MCF 10A (cell line): Measurements from ENCODE around the gene PDZK1. TPM values are rescaled to one million over a fixed set of nuclear protein-coding genes. Genes with fewer than 3 reads are reported as not detected.
"Not testable (repeated sequence)": the region's sequence is repeated elsewhere in the genome, so short reads cannot be mapped to it uniquely, and the experiment has no call there.

ENCODE experiments used
- BruUV-seq: library from RNA; stranded (reverse); fragments of 400-500 nt; replicated peaks from 2 replicates; lab custom pipeline; 2021; lab: Mats Ljungman, UMichigan
- CTCF ChIA-PET: fragments of 300-600 bp; sonication (Branson Sonifier 250); formaldehyde crosslinking; extraction: SDS; loops from one replicate; lab custom pipeline; 2021; ENCODE audit warnings: antibody characterized with exemption, inconsistent platforms; lab: Yijun Ruan, JAX
- POLR2A ChIA-PET: fragments of 300-600, 350-650 bp; sonication (Branson Sonifier 250); formaldehyde crosslinking; extraction: SDS; loops from one replicate; lab custom pipeline; 2020; ENCODE audit warnings: antibody characterized with exemption, inconsistent platforms; lab: Yijun Ruan, JAX
- DNase-seq: peaks from one replicate; pipeline ENCODE4 v3.0.0-alpha.2; 2018; ENCODE audit not compliant: unreplicated experiment
- H3K27ac Mint-ChIP-seq: one replicate; pipeline ENCODE4 v1.8.0; 2022; ENCODE audit warnings: mild to moderate bottlenecking, low read depth, mixed read lengths; ENCODE audit not compliant: unreplicated experiment
- H3K27me3 Mint-ChIP-seq: one replicate; pipeline ENCODE4 v1.8.0; 2022; ENCODE audit warnings: mixed read lengths; ENCODE audit not compliant: insufficient read depth, unreplicated experiment
- H3K36me3 Mint-ChIP-seq: one replicate; pipeline ENCODE4 v1.8.0; 2022; ENCODE audit warnings: mild to moderate bottlenecking, moderate library complexity, mixed read lengths; ENCODE audit not compliant: insufficient read depth, unreplicated experiment
- H3K4me1 Mint-ChIP-seq: one replicate; pipeline ENCODE4 v1.8.0; 2022; ENCODE audit warnings: mixed read lengths; ENCODE audit not compliant: insufficient read depth, unreplicated experiment
- H3K4me3 Mint-ChIP-seq: one replicate; pipeline ENCODE4 v1.8.0; 2022; ENCODE audit warnings: mild to moderate bottlenecking, moderate library complexity, mixed read lengths; ENCODE audit not compliant: unreplicated experiment
- H3K9me3 Mint-ChIP-seq: one replicate; pipeline ENCODE4 v1.8.0; 2022; ENCODE audit warnings: mixed read lengths; ENCODE audit not compliant: unreplicated experiment
- CTCF ChIP-seq: fragments of 200-600 bp; IDR thresholded peaks from one replicate; pipeline ENCODE4 v1.8.0; 2022; ENCODE audit warnings: antibody characterized with exemption, mild to moderate bottlenecking; ENCODE audit not compliant: unreplicated experiment
- intact Hi-C: fragments of 100-400 bp; cut with micrococcal nuclease; formaldehyde crosslinking; loops from 2 replicates; pipeline ENCODE4 v1.14.1; 2022
- total RNA-seq: library from RNA; stranded (reverse); gene quantifications from 2 replicates; pipeline ENCODE4 v1.2.3, GENCODE V29; 2022

The PDZK1 gene
- total RNA-seq, 1 experiment from 2014 or later: 0.61 TPM

GRCh38 chr1:145689922-145690321, 17.2 kb downstream of the PDZK1 start:
- H3K27ac Mint-ChIP-seq: peak overlapping the region; percentile 44
- no peak overlapping the region for H3K4me3 Mint-ChIP-seq
- intact Hi-C loops: no loop called here
- peaks cover 6% of the 10 kb centered on the region for H3K36me3 Mint-ChIP-seq
- CTCF ChIA-PET: interaction anchor here (0.5 to 1.0 kb wide), 3 partner anchors 202 to 348 kb away, joined by 3 read pairs; no protein-coding TSS in a partner anchor
- no peaks in the 10 kb centered on the region for H3K27me3 Mint-ChIP-seq
- no TSS peak for BruUV-seq
- no peaks in the 10 kb centered on the region for H3K9me3 Mint-ChIP-seq
- H3K4me1 Mint-ChIP-seq: peaks cover 21% of the 10 kb centered on the region
- POLR2A ChIA-PET: interaction anchor here (1.1 to 2.1 kb wide), 2 partner anchors 9 to 169 kb away, joined by 3 to 6 read pairs; partner anchors contain the start of gene PIAS3
- no peak for TF ChIP-seq CTCF
- DNase-seq: no peak

GRCh38 chr1:145688924-145689323, 18.2 kb downstream of the PDZK1 start:
- CTCF ChIA-PET: no interaction called here
- H3K4me3 Mint-ChIP-seq: no peak overlapping the region
- TF ChIP-seq CTCF: no peak
- intact Hi-C loops: no loop called here
- H3K27ac Mint-ChIP-seq: no peak overlapping the region
- H3K9me3 Mint-ChIP-seq: no peaks in the 10 kb centered on the region
- H3K36me3 Mint-ChIP-seq: peaks cover 6% of the 10 kb centered on the region
- no peaks in the 10 kb centered on the region for H3K27me3 Mint-ChIP-seq
- DNase-seq: no peak
- no TSS peak for BruUV-seq
- H3K4me1 Mint-ChIP-seq: peaks cover 21% of the 10 kb centered on the region
- POLR2A ChIA-PET: no interaction called here

GRCh38 chr1:145688328-145688727, 18.8 kb downstream of the PDZK1 start:
- CTCF ChIA-PET: interaction anchor here (0.6 kb wide), 1 partner anchor 34 kb away, joined by 3 read pairs; no protein-coding TSS in a partner anchor
- intact Hi-C loops: no loop called here
- no peak for DNase-seq
- Mint-ChIP-seq H3K36me3 (peaks cover 6% of the 10 kb centered on the region), H3K4me3 (no peak overlapping the region), H3K9me3 (no peaks in the 10 kb centered on the region), H3K27me3 (no peaks in the 10 kb centered on the region), H3K4me1 (peaks cover 21% of the 10 kb centered on the region), H3K27ac (no peak overlapping the region)
- no TSS peak for BruUV-seq
- POLR2A ChIA-PET: no interaction called here
- no peak for TF ChIP-seq CTCF

- H3K27ac Mint-ChIP-seq, H3K36me3 Mint-ChIP-seq, CTCF ChIA-PET, POLR2A ChIA-PET, intact Hi-C loops, H3K4me3 Mint-ChIP-seq, H3K27me3 Mint-ChIP-seq, BruUV-seq, DNase-seq, H3K9me3 Mint-ChIP-seq: not testable (repeated sequence)
- peaks cover 18% of the 10 kb centered on the region for H3K4me1 Mint-ChIP-seq
Measured at GRCh38 chr1:145686078-145686477, 21.1 kb downstream of the PDZK1 start.

GRCh38 chr1:145684858-145685257, 22.3 kb downstream of the PDZK1 start:
- H3K4me3 Mint-ChIP-seq, H3K27me3 Mint-ChIP-seq, H3K27ac Mint-ChIP-seq, H3K9me3 Mint-ChIP-seq, H3K36me3 Mint-ChIP-seq, BruUV-seq, H3K4me1 Mint-ChIP-seq, DNase-seq, intact Hi-C loops, CTCF ChIA-PET, POLR2A ChIA-PET: not testable (repeated sequence)

- POLR2A ChIA-PET, CTCF ChIA-PET, H3K27ac Mint-ChIP-seq, H3K4me3 Mint-ChIP-seq, DNase-seq, H3K9me3 Mint-ChIP-seq, BruUV-seq, H3K27me3 Mint-ChIP-seq, intact Hi-C loops, H3K4me1 Mint-ChIP-seq: not testable (repeated sequence)
- peaks cover 14% of the 10 kb centered on the region for H3K36me3 Mint-ChIP-seq
Measured at GRCh38 chr1:145673217-145673616, 34.0 kb downstream of the PDZK1 start.

- H3K4me1 Mint-ChIP-seq, CTCF ChIA-PET, H3K27me3 Mint-ChIP-seq, H3K9me3 Mint-ChIP-seq, DNase-seq, H3K27ac Mint-ChIP-seq, H3K4me3 Mint-ChIP-seq, POLR2A ChIA-PET, BruUV-seq, intact Hi-C loops: not testable (repeated sequence)
- peaks cover 23% of the 10 kb centered on the region for H3K36me3 Mint-ChIP-seq
Measured at GRCh38 chr1:145670995-145671745, 36.0 kb downstream of the PDZK1 start.
